ENCODE data around the gene LMBRD2. TPM values are rescaled to one million over a fixed set of nuclear protein-coding genes. Genes with fewer than 3 reads are reported as not detected.

LMBRD2 gene
- polyA plus RNA-seq, 2 of the 4 experiments (the other 2 are of a cell fraction), result 2.9 to 6.8 TPM

DNA sequence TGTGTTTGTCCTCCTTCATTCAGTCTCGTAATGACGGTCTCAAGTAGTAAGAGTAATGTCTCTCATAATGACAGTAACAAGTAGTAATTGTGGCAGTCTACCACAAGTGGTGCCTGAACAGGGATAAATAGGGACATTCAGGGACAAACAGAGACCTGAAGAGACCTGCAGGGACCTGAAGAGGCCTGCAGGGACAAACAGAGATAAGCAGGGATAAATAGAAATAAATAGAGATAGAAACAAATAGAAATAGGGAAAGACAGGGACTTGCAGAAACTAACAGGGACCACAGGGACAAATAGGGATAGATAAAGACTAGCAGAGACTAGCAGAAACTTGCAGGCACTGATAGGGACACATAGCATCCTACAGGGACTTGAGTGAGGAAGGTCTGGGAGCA is 92.9 kb downstream of the LMBRD2 start:
- Histone ChIP-seq H3K4me2 (no peak overlapping the region), H3K9me3 (no peaks in the 10 kb centered on the region), H3K27ac (no peak overlapping the region), H3K4me1 (no peaks in the 10 kb centered on the region), H3K4me3 (no peak overlapping the region)
- DNase-seq (ENCODE audit: low read depth in 1 of 2, low spot score in 1 of 2) (no peak), FAIRE-seq (no peak), ATAC-seq (no peak; a peak in 1 of 6 replicates)
- ChIA-PET POLR2A (no interaction called here), CTCF (interaction anchor here (1.0 kb wide), 1 partner anchor 133 kb away, joined by 3 read pairs; no protein-coding TSS in a partner anchor)
- WGBS (ENCODE audit: missing lambda C conversion rate), result 40% methylated on average over 2 of the region's 2 CpGs
- TF ChIP-seq HOXB5 (CRISPR knock-in tag; IDR thresholded peaks at IDR 0.05) (no peak), ZC3H11A (IDR thresholded peaks at IDR 0.05) (no peak), KDM5A (IDR thresholded peaks at IDR 0.05) (no peak), NR3C1 (IDR thresholded peaks at IDR 0.05) (no peak), CHD4 (IDR thresholded peaks at IDR 0.05; ENCODE audit: borderline replicate concordance) (no peak)
- TF ChIP-seq, protein P1, sequence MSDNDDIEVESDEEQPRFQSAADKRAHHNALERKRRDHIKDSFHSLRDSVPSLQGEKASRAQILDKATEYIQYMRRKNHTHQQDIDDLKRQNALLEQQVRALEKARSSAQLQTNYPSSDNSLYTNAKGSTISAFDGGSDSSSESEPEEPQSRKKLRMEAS (IDR thresholded peaks at IDR 0.05), result no peak

DNA sequence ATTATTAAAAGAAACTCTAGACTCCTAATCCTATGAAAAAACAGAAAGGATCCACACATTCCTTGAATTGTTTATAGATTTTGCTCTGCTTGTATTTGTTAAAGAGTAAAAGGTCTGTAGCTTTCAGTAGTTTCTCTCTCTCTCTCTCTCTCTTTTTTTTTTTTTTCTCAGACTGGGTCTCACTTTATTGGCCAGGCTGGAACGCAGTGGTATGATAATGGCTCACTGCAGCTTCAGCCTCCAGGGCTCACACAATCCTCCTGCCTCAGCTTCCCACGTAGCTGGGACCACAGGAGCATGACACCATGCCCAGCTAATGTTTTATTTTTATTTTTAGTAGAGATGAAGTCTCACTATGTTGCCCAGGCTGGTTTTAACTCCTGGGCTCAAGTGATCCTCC is 94.3 kb downstream of the LMBRD2 start:
- no peak for DNase-seq (ENCODE audit: low read depth in 1 of 2, low spot score in 1 of 2)
- H3K4me2 ChIP-seq, result no peak overlapping the region
- ChIA-PET CTCF (no interaction called here), POLR2A (no interaction called here)
- FAIRE-seq, result no peak
- H3K4me1 ChIP-seq, result no peaks in the 10 kb centered on the region
- TF ChIP-seq SMC3 (IDR thresholded peaks at IDR 0.05) (no peak), NFE2L2 (conservative IDR thresholded peaks at IDR 0.05; ENCODE audit: low read length) (no peak), HOXA7 (CRISPR knock-in tag; IDR thresholded peaks at IDR 0.05) (no peak), CHD2 (IDR thresholded peaks at IDR 0.05; ENCODE audit: low read length, partially characterized antibody) (no peak), EHF (CRISPR knock-in tag; IDR thresholded peaks at IDR 0.05) (no peak), TP53 (CRISPR knock-in tag; IDR thresholded peaks at IDR 0.05) (no peak)
- WGBS (ENCODE audit: missing lambda C conversion rate), result 6% methylated on average over 2 of the region's 2 CpGs
- no peak overlapping the region for H3K4me3 ChIP-seq
- no peak for ATAC-seq
- no peaks in the 10 kb centered on the region for H3K9me3 ChIP-seq
- H3K27ac ChIP-seq, result no peak overlapping the region

DNA sequence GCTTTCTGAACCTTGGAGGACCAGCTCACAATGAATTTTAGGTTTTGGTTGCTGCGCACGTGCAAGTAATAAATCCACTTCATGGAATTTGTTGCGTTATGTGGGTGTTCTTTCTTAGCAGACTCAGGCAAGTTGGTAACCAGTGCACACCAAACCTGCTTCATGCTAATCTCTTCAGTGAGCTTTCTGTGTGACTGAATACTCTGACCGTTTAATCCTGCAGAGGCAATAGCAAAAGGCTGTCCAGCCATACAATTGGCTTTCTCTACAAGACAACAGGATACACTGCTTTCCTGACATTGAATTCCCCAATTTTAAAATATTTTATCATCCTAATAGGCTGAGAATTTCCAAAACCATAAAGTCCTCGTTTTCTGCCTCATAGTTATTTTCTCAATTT is 95.3 kb downstream of the LMBRD2 start:
- no peaks in the 10 kb centered on the region for H3K9me3 ChIP-seq
- H3K4me1 ChIP-seq, result no peaks in the 10 kb centered on the region
- no peak overlapping the region for H3K4me2 ChIP-seq
- DNase-seq (ENCODE audit: low read depth in 1 of 2, low spot score in 1 of 2) (no peak), ATAC-seq (no peak), FAIRE-seq (no peak)
- H3K27ac ChIP-seq, result no peak overlapping the region
- WGBS (ENCODE audit: missing lambda C conversion rate), result 9% methylated on average over 4 of the region's 5 CpGs
- ChIA-PET CTCF (no interaction called here), POLR2A (no interaction called here)
- TF ChIP-seq ZSCAN20 (CRISPR knock-in tag; IDR thresholded peaks at IDR 0.05) (no peak), MAFK (IDR thresholded peaks at IDR 0.05; ENCODE audit: partially characterized antibody) (no peak), KDM5A (IDR thresholded peaks at IDR 0.05) (no peak), JUNB (IDR thresholded peaks at IDR 0.05) (no peak), KDM1A (IDR thresholded peaks at IDR 0.05; ENCODE audit: low read depth) (no peak), POLR2A (IDR thresholded peaks at IDR 0.05; ENCODE audit: low read length) (no peak), HEYL (CRISPR knock-in tag; IDR thresholded peaks at IDR 0.05) (no peak), RCOR1 (IDR thresholded peaks at IDR 0.05; ENCODE audit: low read depth, low read length) (no peak)
- TF ChIP-seq, protein P1 (IDR thresholded peaks at IDR 0.05), result no peak
- no peak overlapping the region for H3K4me3 ChIP-seq

DNA sequence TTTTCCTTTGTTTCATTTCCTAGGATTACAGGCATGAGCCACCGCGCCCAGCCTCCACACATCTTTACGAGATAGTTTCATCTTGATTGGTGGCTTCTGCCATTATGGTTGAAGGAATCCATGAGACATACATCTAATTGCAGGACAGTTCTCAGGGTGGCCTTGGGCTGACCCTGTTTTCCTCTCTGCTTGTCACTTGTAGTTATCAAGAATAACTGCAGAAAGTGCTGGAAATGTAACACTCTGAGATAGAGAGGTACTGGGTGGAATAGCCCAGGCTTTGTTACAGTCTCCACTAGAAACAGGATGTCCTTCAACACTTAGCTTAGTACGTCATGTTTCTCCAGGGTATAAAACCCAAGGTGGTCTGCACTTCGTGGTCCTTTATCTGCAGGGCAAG is 95.7 kb downstream of the LMBRD2 start:
- no peak overlapping the region for H3K4me3 ChIP-seq
- no peak overlapping the region for H3K27ac ChIP-seq
- no peak for DNase-seq (ENCODE audit: low read depth in 1 of 2, low spot score in 1 of 2)
- H3K4me2 ChIP-seq, result no peak overlapping the region
- no peak for FAIRE-seq
- ChIA-PET CTCF (no interaction called here), POLR2A (no interaction called here)
- ATAC-seq, result no peak
- no peaks in the 10 kb centered on the region for H3K9me3 ChIP-seq
- 48% methylated on average over 5 of the region's 5 CpGs for WGBS (ENCODE audit: missing lambda C conversion rate)
- no peaks in the 10 kb centered on the region for H3K4me1 ChIP-seq
- TF ChIP-seq RARB (CRISPR knock-in tag; IDR thresholded peaks at IDR 0.05), result no peak
- TF ChIP-seq PHF8 (IDR thresholded peaks at IDR 0.05; ENCODE audit: borderline replicate concordance, low read depth), result no peak
- TF ChIP-seq, protein P2, sequence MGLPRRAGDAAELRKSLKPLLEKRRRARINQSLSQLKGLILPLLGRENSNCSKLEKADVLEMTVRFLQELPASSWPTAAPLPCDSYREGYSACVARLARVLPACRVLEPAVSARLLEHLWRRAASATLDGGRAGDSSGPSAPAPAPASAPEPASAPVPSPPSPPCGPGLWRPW (IDR thresholded peaks at IDR 0.05), result no peak
- TF ChIP-seq MYC (IDR thresholded peaks at IDR 0.05; ENCODE audit: borderline replicate concordance, low read length), result no peak
- TF ChIP-seq, protein P3, sequence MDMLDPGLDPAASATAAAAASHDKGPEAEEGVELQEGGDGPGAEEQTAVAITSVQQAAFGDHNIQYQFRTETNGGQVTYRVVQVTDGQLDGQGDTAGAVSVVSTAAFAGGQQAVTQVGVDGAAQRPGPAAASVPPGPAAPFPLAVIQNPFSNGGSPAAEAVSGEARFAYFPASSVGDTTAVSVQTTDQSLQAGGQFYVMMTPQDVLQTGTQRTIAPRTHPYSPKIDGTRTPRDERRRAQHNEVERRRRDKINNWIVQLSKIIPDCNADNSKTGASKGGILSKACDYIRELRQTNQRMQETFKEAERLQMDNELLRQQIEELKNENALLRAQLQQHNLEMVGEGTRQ (IDR thresholded peaks at IDR 0.05), result no peak
- no peak for TF ChIP-seq NR3C1 (IDR thresholded peaks at IDR 0.05)
- no peak for TF ChIP-seq POLR2AphosphoS2 (conservative IDR thresholded peaks at IDR 0.05; ENCODE audit: low read length)
- no peak for TF ChIP-seq ZC3H11A (IDR thresholded peaks at IDR 0.05)
- no peak for TF ChIP-seq ZFP36 (IDR thresholded peaks at IDR 0.05; ENCODE audit: borderline replicate concordance, partially characterized antibody)
- no peak for TF ChIP-seq HOXA7 (CRISPR knock-in tag; IDR thresholded peaks at IDR 0.05)
- TF ChIP-seq, protein P4, sequence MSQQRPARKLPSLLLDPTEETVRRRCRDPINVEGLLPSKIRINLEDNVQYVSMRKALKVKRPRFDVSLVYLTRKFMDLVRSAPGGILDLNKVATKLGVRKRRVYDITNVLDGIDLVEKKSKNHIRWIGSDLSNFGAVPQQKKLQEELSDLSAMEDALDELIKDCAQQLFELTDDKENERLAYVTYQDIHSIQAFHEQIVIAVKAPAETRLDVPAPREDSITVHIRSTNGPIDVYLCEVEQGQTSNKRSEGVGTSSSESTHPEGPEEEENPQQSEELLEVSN (IDR thresholded peaks at IDR 0.05; ENCODE audit: borderline replicate concordance, low read depth), result no peak
- TF ChIP-seq ZNF302 (CRISPR knock-in tag; IDR thresholded peaks at IDR 0.05), result no peak
- TF ChIP-seq RAD21 (conservative IDR thresholded peaks at IDR 0.05 in 1 of 2, IDR thresholded peaks at IDR 0.05 in 1 of 2), result no peak
- TF ChIP-seq, protein P5, sequence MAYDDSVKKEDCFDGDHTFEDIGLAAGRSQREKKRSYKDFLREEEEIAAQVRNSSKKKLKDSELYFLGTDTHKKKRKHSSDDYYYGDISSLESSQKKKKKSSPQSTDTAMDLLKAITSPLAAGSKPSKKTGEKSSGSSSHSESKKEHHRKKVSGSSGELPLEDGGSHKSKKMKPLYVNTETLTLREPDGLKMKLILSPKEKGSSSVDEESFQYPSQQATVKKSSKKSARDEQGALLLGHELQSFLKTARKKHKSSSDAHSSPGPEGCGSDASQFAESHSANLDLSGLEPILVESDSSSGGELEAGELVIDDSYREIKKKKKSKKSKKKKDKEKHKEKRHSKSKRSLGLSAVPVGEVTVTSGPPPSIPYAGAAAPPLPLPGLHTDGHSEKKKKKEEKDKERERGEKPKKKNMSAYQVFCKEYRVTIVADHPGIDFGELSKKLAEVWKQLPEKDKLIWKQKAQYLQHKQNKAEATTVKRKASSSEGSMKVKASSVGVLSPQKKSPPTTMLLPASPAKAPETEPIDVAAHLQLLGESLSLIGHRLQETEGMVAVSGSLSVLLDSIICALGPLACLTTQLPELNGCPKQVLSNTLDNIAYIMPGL (CRISPR knock-in tag; IDR thresholded peaks at IDR 0.05; ENCODE audit: borderline replicate concordance), result no peak
- TF ChIP-seq RCOR1 (IDR thresholded peaks at IDR 0.05; ENCODE audit: low read depth, low read length), result no peak
- TF ChIP-seq JUNB (IDR thresholded peaks at IDR 0.05), result no peak
